Fibroblast of skin of abdomen (primary cell): ENCODE measurements around the gene PEX1.
"Not testable (repeated sequence)": the region's sequence is repeated elsewhere in the genome, so short reads cannot be mapped to it uniquely, and the experiment has no call there.

Experiments used
- DNase-seq: peaks from one replicate; pipeline ENCODE4 v3.0.0-alpha.2; 2013

Gene PEX1

GRCh38 chr7:92460109-92460508, 68.2 kb downstream of the PEX1 start:
- DNase-seq = no peak

- DNase-seq = peak; percentile 60
These were observed 72.1 kb downstream of the PEX1 start for GRCh38 chr7:92456236-92456635.

GRCh38 chr7:92451645-92452044, 76.7 kb downstream of the PEX1 start:
- no peak for DNase-seq

- peak; percentile 19 for DNase-seq
These were observed 80.0 kb downstream of the PEX1 start for GRCh38 chr7:92448205-92448747.

- DNase-seq = peak; percentile 91
These were observed 80.7 kb downstream of the PEX1 start, which contains the start of gene GATAD1 for GRCh38 chr7:92447345-92448204. GATAD1 (plus strand) TSS chr7:92447482; CDS start chr7:92447730, 248 bp downstream.

- DNase-seq = no peak
These were observed 81.4 kb downstream of the PEX1 start for GRCh38 chr7:92446869-92447344.

GRCh38 chr7:92442720-92443119, 85.6 kb downstream of the PEX1 start:
- not testable (repeated sequence) for DNase-seq

- DNase-seq = no peak
These were observed 90.3 kb downstream of the PEX1 start for GRCh38 chr7:92437956-92438491.
